ENCODE data around the gene APBA2.

Gene APBA2

GRCh38 chr15:28986108-28986507 lies 100.3 kb downstream of the APBA2 start:
- DNase-seq: no peak

GRCh38 chr15:28986726-28987125 lies 101.0 kb downstream of the APBA2 start:
- no peak for DNase-seq

- no peak for DNase-seq
Measured at GRCh38 chr15:28987337-28987736, 101.6 kb downstream of the APBA2 start.

- peak in 1 of 2 experiments; percentile 37 for DNase-seq
Measured at GRCh38 chr15:28989239-28989830, 103.6 kb downstream of the APBA2 start.

- no peak for DNase-seq
Measured at GRCh38 chr15:28989896-28990295, 104.1 kb downstream of the APBA2 start.

GRCh38 chr15:28990390-28990789 lies 104.6 kb downstream of the APBA2 start:
- DNase-seq: no peak

- no peak for DNase-seq
Measured at GRCh38 chr15:28991236-28992171, 105.7 kb downstream of the APBA2 start.

GRCh38 chr15:28992336-28992864 lies 106.6 kb downstream of the APBA2 start:
- DNase-seq: no peak

GRCh38 chr15:28993051-28993719 lies 107.4 kb downstream of the APBA2 start:
- DNase-seq: no peak

- no peak for DNase-seq
Measured at GRCh38 chr15:28993720-28994053, 107.9 kb downstream of the APBA2 start.

- peak; percentile 41 to 51 for DNase-seq
Measured at GRCh38 chr15:28994142-28994830, 108.5 kb downstream of the APBA2 start.

GRCh38 chr15:28994831-28995596 lies 109.2 kb downstream of the APBA2 start:
- no peak for DNase-seq

- no peak for DNase-seq
Measured at GRCh38 chr15:28995705-28996104, 109.9 kb downstream of the APBA2 start.

GRCh38 chr15:28996289-28996688 lies 110.5 kb downstream of the APBA2 start:
- DNase-seq: no peak

- no peak for DNase-seq
Measured at GRCh38 chr15:28996953-28997352, 111.2 kb downstream of the APBA2 start.

GRCh38 chr15:28997791-28998190 lies 112.0 kb downstream of the APBA2 start:
- no peak for DNase-seq

GRCh38 chr15:28998511-28998910 lies 112.7 kb downstream of the APBA2 start:
- DNase-seq: no peak

- no peak for DNase-seq
Measured at GRCh38 chr15:29003191-29003839, 117.5 kb downstream of the APBA2 start.

- no peak for DNase-seq
Measured at GRCh38 chr15:29003840-29004233, 118.1 kb downstream of the APBA2 start.

GRCh38 chr15:29005931-29006330 lies 120.2 kb downstream of the APBA2 start:
- DNase-seq: no peak

- DNase-seq: no peak
Measured at GRCh38 chr15:29008846-29009245, 123.1 kb downstream of the APBA2 start.

- no peak for DNase-seq
Measured at GRCh38 chr15:29012097-29012496, 126.3 kb downstream of the APBA2 start.

Data from activated CD4-positive, alpha-beta T cell treated with anti-CD3 and anti-CD28 coated beads, Interleukin-2, amount 50 U/mL, for 48 hours (primary cell).